CD4-positive, alpha-beta memory T cell (primary cell): ENCODE results near the gene ANO1. TPM values are rescaled to one million over a fixed set of nuclear protein-coding genes. Genes with fewer than 3 reads are reported as not detected.
A peak's percentile ranks its signal among the peaks of the same experiment; 100 is the strongest.

ENCODE experiments used
- CTCF ChIA-PET: fragments of 350-600 bp; sonication (Branson Sonifier 250); formaldehyde crosslinking; loops from one replicate; lab custom pipeline; 2021; ENCODE audit warnings: inconsistent platforms; ENCODE audit not compliant: partially characterized antibody; lab: Charles Lee
- POLR2A ChIA-PET: fragments of 350-600 bp; sonication (Branson Sonifier 250); formaldehyde crosslinking; loops from one replicate; lab custom pipeline; 2021; ENCODE audit not compliant: partially characterized antibody; lab: Charles Lee
- DNase-seq, 5 donors: peaks; one replicate each; pipeline versions ENCODE4 v3.0.0 to v3.0.0-alpha.2; 2020 to 2022; ENCODE audit warnings: mixed read lengths in 1 of 5
- H3K27ac ChIP-seq: one replicate; pipeline ENCODE4 v1.7.0; 2013; ENCODE audit warnings: low read depth, low read length
- H3K27me3 ChIP-seq: 2 replicates; pipeline ENCODE4 v1.7.0; 2013; ENCODE audit warnings: mild to moderate bottlenecking, low read length, moderate library complexity; ENCODE audit not compliant: insufficient read depth
- H3K36me3 ChIP-seq: 2 replicates; pipeline ENCODE4 v1.7.0; 2013; ENCODE audit warnings: mild to moderate bottlenecking, low read length, moderate library complexity; ENCODE audit not compliant: insufficient read depth
- H3K4me1 ChIP-seq: 2 replicates; pipeline ENCODE4 v1.7.0; 2013; ENCODE audit warnings: mild to moderate bottlenecking, low read length, moderate library complexity; ENCODE audit not compliant: insufficient read depth
- H3K4me3 ChIP-seq, 2 donors: one replicate each; pipeline ENCODE4 v1.7.0; 2013; ENCODE audit warnings: low read length in 2 of 2, mild to moderate bottlenecking in 1 of 2
- H3K9me3 ChIP-seq, 2 donors: one replicate each; pipeline ENCODE4 v1.7.0; 2013; ENCODE audit warnings: low read length in 2 of 2, control low read depth in 1 of 2; ENCODE audit not compliant: control insufficient read depth in 1 of 2
- H3K27ac Mint-ChIP-seq, 7 donors: one replicate each; pipeline ENCODE4 v1.8.0; 2020 to 2021; ENCODE audit warnings: mixed read lengths in 7 of 7, mild to moderate bottlenecking in 6 of 7, inconsistent platforms in 3 of 7, moderate library complexity in 3 of 7
- H3K27me3 Mint-ChIP-seq, 2 donors: one replicate each; pipeline ENCODE4 v1.8.0; 2020 to 2021; ENCODE audit warnings: mixed read lengths in 2 of 2
- H3K36me3 Mint-ChIP-seq, 2 donors: one replicate each; pipeline ENCODE4 v1.8.0; 2020 to 2021; ENCODE audit warnings: mixed read lengths in 2 of 2, inconsistent platforms in 1 of 2, mild to moderate bottlenecking in 1 of 2
- H3K4me1 Mint-ChIP-seq, 4 donors: one replicate each; pipeline ENCODE4 v1.8.0; 2020 to 2021; ENCODE audit warnings: mixed read lengths in 4 of 4, mild to moderate bottlenecking in 1 of 4
- H3K4me3 Mint-ChIP-seq, 8 donors: one replicate each; pipeline ENCODE4 v1.8.0; 2020 to 2021; ENCODE audit warnings: mixed read lengths in 8 of 8, mild to moderate bottlenecking in 7 of 8, moderate library complexity in 6 of 8, inconsistent platforms in 3 of 8
- H3K9me3 Mint-ChIP-seq, 8 donors: one replicate each; pipeline ENCODE4 v1.8.0; 2020 to 2021; ENCODE audit warnings: mixed read lengths in 8 of 8, mild to moderate bottlenecking in 5 of 8, inconsistent platforms in 3 of 8, moderate library complexity in 1 of 8
- intact Hi-C: fragments of 100-400 bp; cut with micrococcal nuclease; formaldehyde crosslinking; loops from one replicate; pipeline ENCODE4 v1.15.1; 2023
- polyA plus RNA-seq, 2 donors: library from polyadenylated mRNA; unstranded; fragments of 300-500 nt; fragmentation: Illumina TruSeq; gene quantifications; one replicate each; pipeline ENCODE4 v1.2.3, GENCODE V29; 2021
- total RNA-seq, 2 experiments: library from RNA; stranded (reverse); gene quantifications; one replicate each; pipeline ENCODE4 v1.2.3, GENCODE V29; 2021

The ANO1 gene
- total and polyA plus RNA-seq, 4 experiments from 2014 or later = not detected

- Mint-ChIP-seq H3K9me3 (peaks cover 0 to 2% (median 0%) of the 10 kb centered on the region in 8 donors), H3K4me1 (no peaks in the 10 kb centered on the region), H3K36me3 (no peaks in the 10 kb centered on the region), H3K27me3 (peaks cover 5 to 15% of the 10 kb centered on the region in 2 donors), H3K27ac (no peak overlapping the region), H3K4me3 (no peak overlapping the region)
- Histone ChIP-seq H3K9me3 (no peaks in the 10 kb centered on the region), H3K36me3 (no peaks in the 10 kb centered on the region), H3K4me3 (no peak overlapping the region), H3K27ac (no peak overlapping the region), H3K4me1 (no peaks in the 10 kb centered on the region), H3K27me3 (no peaks in the 10 kb centered on the region)
- POLR2A ChIA-PET = no interaction called here
- CTCF ChIA-PET = interaction anchor here (1.7 kb wide), 1 partner anchor 26 kb away, joined by 5 read pairs; no protein-coding TSS in a partner anchor
- no peak for DNase-seq
- intact Hi-C loops = no loop called here
These were observed 91.5 kb downstream of the ANO1 start for GRCh38 chr11:70169632-70170031.

DNA sequence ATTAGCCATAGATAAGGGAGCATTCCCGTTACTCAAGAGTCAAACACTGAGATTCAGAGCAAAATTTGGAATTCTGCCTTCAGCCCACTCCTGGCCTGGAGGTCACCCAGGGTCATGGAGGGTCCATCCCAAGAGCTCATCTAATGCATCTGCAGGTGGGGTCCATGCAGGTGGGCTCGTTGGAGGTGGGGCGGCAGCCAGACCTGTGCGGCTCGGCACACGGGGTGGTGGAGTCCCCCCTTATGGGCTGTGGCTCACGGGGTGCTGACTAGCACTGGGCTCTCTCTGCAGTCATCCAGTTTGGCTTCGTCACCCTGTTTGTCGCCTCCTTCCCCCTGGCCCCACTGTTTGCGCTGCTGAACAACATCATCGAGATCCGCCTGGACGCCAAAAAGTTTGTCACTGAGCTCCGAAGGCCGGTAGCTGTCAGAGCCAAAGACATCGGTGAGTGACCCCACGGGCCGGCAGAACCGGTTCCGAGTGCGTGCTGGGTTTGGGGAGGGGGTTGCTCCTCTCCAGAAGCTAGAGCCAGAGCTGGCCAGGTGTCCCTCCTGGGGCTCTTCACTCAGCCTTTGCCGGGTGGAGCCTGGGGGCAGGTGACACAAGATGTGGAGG, 92.6 kb downstream of the ANO1 start:
- Histone ChIP-seq H3K27me3 (no peaks in the 10 kb centered on the region), H3K36me3 (no peaks in the 10 kb centered on the region), H3K4me1 (no peaks in the 10 kb centered on the region), H3K4me3 (no peak overlapping the region), H3K27ac (no peak overlapping the region), H3K9me3 (no peaks in the 10 kb centered on the region)
- intact Hi-C loops = no loop called here
- H3K4me1 Mint-ChIP-seq = no peaks in the 10 kb centered on the region
- CTCF ChIA-PET = interaction anchor here (1.3 to 1.7 kb wide), 2 partner anchors 25 to 252 kb away, joined by 4 to 5 read pairs; no protein-coding TSS in a partner anchor
- peaks cover 5 to 14% of the 10 kb centered on the region in 2 donors for H3K27me3 Mint-ChIP-seq
- H3K4me3 Mint-ChIP-seq = no peak overlapping the region
- peaks cover 0 to 2% (median 0%) of the 10 kb centered on the region in 8 donors for H3K9me3 Mint-ChIP-seq
- no peak for DNase-seq
- H3K36me3 Mint-ChIP-seq = no peaks in the 10 kb centered on the region
- H3K27ac Mint-ChIP-seq = no peak overlapping the region
- POLR2A ChIA-PET = no interaction called here

GRCh38 chr11:70173018-70173417, 94.9 kb downstream of the ANO1 start:
- H3K9me3 Mint-ChIP-seq = peaks cover 0 to 2% (median 0%) of the 10 kb centered on the region in 8 donors
- no peak for DNase-seq
- intact Hi-C loops = no loop called here
- Histone ChIP-seq H3K27ac (no peak overlapping the region), H3K27me3 (no peaks in the 10 kb centered on the region), H3K4me3 (no peak overlapping the region), H3K4me1 (no peaks in the 10 kb centered on the region), H3K36me3 (no peaks in the 10 kb centered on the region), H3K9me3 (no peaks in the 10 kb centered on the region)
- ChIA-PET POLR2A (no interaction called here), CTCF (no interaction called here)
- H3K36me3 Mint-ChIP-seq = no peaks in the 10 kb centered on the region
- peaks cover 4 to 9% of the 10 kb centered on the region in 2 donors for H3K27me3 Mint-ChIP-seq
- H3K4me3 Mint-ChIP-seq = no peak overlapping the region
- no peaks in the 10 kb centered on the region for H3K4me1 Mint-ChIP-seq
- no peak overlapping the region for H3K27ac Mint-ChIP-seq

DNA sequence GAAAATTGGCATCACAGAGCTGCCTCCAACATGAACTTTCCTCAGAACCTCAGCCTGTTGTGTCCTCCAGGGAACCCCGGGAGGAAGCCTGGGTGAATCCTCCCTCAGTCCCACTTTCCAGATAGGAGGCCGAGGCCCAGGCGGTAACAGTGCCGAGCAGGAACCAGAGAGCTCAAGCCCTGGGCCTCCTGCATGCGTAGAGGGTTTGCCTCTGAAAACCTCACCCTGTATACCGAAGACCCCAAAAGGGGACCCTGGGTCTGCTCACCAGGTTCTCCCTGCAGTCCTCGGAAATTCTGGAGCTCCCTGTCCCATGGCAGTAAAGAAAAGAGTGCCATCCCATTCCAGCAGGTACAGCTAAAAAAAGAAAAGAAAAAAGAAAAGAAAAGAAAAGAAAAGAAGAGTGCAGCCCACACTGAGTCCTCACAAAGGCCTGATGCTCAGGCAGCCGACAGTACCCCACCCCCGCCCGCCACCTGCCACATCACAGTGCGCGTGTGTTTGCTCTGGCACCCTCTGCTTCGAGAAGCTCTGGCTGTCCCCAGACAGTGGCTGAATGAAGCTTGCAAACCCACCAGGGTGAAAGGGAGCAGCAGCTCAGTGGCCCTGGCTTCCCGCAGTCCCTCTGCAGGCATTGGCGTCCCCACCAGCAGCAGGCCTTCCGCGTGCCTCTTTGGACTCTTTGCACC, 96.6 kb downstream of the ANO1 start:
- no peaks in the 10 kb centered on the region for H3K4me1 ChIP-seq
- Mint-ChIP-seq H3K36me3 (no peaks in the 10 kb centered on the region), H3K27ac (no peak overlapping the region), H3K4me1 (no peaks in the 10 kb centered on the region), H3K9me3 (no peaks in the 10 kb centered on the region), H3K27me3 (peaks cover 0 to 2% of the 10 kb centered on the region in 2 donors), H3K4me3 (no peak overlapping the region)
- POLR2A ChIA-PET = no interaction called here
- no peaks in the 10 kb centered on the region for H3K27me3 ChIP-seq
- no peak overlapping the region for H3K27ac ChIP-seq
- intact Hi-C loops = no loop called here
- CTCF ChIA-PET = interaction anchor here (1.0 to 1.9 kb wide), 2 partner anchors 21 to 24 kb away, joined by 4 to 7 read pairs; no protein-coding TSS in a partner anchor
- no peak for DNase-seq
- H3K9me3 ChIP-seq = no peaks in the 10 kb centered on the region
- H3K4me3 ChIP-seq = no peak overlapping the region
- no peaks in the 10 kb centered on the region for H3K36me3 ChIP-seq

DNA sequence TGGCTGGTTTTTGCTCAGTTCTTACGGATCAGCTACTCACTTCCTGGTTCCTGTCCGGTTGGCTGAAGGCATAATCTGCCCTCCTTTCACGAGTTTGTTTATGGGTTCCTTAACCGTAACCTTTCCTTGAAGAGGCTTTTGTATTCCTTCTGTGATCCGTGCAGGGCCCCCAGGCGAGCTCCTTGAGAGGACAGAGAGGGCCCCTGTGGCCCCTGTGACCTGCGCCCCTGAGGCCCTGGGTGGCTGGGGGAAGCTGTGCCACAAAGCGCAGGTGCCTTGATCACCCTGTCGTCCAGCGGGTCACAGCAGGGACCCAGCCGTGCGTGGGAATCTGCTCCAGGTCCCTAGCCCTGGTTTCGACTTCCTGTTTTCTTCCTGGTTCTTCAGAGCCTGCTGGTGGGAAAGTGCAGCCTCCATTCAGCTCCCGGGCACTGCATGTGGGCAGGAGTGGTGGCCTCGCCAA, 97.2 kb downstream of the ANO1 start:
- Mint-ChIP-seq H3K4me3 (no peak overlapping the region), H3K4me1 (no peaks in the 10 kb centered on the region), H3K27me3 (peaks cover 0 to 2% of the 10 kb centered on the region in 2 donors), H3K9me3 (no peaks in the 10 kb centered on the region), H3K36me3 (no peaks in the 10 kb centered on the region), H3K27ac (no peak overlapping the region)
- Histone ChIP-seq H3K9me3 (no peaks in the 10 kb centered on the region), H3K4me1 (no peaks in the 10 kb centered on the region), H3K27ac (no peak overlapping the region), H3K36me3 (no peaks in the 10 kb centered on the region), H3K4me3 (no peak overlapping the region), H3K27me3 (no peaks in the 10 kb centered on the region)
- CTCF ChIA-PET = interaction anchor here (1.0 to 1.9 kb wide), 2 partner anchors 21 to 24 kb away, joined by 4 to 7 read pairs; no protein-coding TSS in a partner anchor
- intact Hi-C loops = no loop called here
- POLR2A ChIA-PET = no interaction called here
- no peak for DNase-seq

DNA sequence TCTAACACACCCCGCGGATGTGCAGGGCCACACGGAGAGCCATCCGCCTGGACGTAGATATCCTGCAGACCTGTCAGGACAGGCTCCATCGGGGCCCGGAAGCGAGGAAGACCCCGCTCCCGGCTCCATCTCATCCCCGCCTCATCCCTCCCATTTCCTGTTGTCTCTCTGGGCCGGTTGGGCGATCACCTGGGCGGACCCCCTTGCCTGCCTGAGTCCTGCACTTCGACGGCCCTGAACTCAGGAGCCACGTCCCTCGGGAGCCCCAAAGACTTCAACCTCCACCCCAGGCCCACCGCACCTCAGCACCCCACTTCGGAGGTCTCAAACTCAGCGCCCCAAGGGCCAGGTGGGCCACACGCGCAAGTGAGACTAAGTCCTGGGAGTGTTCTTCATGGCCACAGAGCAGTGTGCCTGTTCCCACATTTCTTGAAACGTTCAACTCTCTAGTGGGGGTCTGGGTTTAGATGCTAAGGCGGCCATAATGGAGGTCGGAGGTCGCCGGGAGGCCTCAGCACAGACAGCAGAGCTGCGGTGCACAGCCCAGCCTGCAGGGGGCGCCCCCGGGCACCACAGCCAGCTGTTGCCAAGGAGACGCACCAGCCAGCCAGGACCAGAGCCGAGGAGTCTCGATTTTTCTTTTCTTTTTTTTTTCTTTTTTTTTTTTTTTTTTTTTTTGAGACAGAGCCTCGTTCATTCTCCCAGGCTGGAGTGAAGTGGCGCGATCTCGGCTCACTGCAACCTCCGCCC, 99.0 kb downstream of the ANO1 start:
- Mint-ChIP-seq H3K36me3 (no peaks in the 10 kb centered on the region), H3K4me1 (no peaks in the 10 kb centered on the region), H3K4me3 (peak overlapping the region in 1 of 8 donors; percentile 59), H3K27me3 (peaks cover 0 to 4% of the 10 kb centered on the region in 2 donors), H3K27ac (peak overlapping the region in 1 of 7 donors; percentile 87), H3K9me3 (no peaks in the 10 kb centered on the region)
- intact Hi-C loops = no loop called here
- Histone ChIP-seq H3K27me3 (no peaks in the 10 kb centered on the region), H3K36me3 (no peaks in the 10 kb centered on the region), H3K4me1 (no peaks in the 10 kb centered on the region), H3K4me3 (no peak overlapping the region), H3K9me3 (no peaks in the 10 kb centered on the region), H3K27ac (no peak overlapping the region)
- peak; percentile 40 to 52 (median 44) for DNase-seq
- ChIA-PET POLR2A (no interaction called here), CTCF (interaction anchor here (0.7 kb wide), 1 partner anchor 19 kb away, joined by 3 read pairs; no protein-coding TSS in a partner anchor)

DNA sequence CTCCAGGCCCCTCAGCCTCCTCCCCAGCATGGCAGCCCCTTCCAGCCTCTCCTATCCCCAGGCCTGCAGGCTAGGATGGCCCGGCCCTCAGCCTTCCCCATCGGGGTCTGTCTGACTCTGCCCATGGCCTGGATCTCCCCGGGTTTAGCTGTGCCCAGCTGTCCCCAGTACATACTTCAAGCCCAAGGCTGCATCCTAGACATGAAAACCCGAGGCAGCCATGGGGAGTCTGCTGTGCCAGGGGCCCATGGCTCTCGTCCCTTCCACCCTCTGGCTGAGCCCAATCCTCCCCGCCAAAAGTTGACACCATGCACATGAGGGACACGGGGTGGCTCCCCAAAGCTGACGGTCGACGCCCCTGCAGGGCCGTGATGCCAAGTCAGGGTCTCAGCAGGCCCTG, 102.8 kb downstream of the ANO1 start:
- Histone ChIP-seq H3K9me3 (no peaks in the 10 kb centered on the region), H3K4me1 (no peaks in the 10 kb centered on the region), H3K27ac (no peak overlapping the region), H3K27me3 (no peaks in the 10 kb centered on the region), H3K36me3 (no peaks in the 10 kb centered on the region), H3K4me3 (no peak overlapping the region)
- Mint-ChIP-seq H3K27ac (no peak overlapping the region), H3K4me1 (no peaks in the 10 kb centered on the region), H3K36me3 (no peaks in the 10 kb centered on the region), H3K9me3 (no peaks in the 10 kb centered on the region), H3K4me3 (no peak overlapping the region), H3K27me3 (peaks cover 3% of the 10 kb centered on the region in 2 donors)
- CTCF ChIA-PET = no interaction called here
- POLR2A ChIA-PET = no interaction called here
- DNase-seq = no peak
- intact Hi-C loops = loop anchor here (10.0 kb wide), 1 partner anchor 116 kb away; no protein-coding TSS in a partner anchor
